HT-29 (cell line): Measurements from ENCODE around the gene NOTUM. TPM values are rescaled to one million over a fixed set of nuclear protein-coding genes. Genes with fewer than 3 reads are reported as not detected.
A peak's percentile ranks its signal among the peaks of the same experiment; 100 is the strongest.

Experiments
- DNase-seq: peaks from one replicate; pipeline ENCODE4 v3.0.0-alpha.2; 2015; ENCODE audit warnings: low spot score
- total RNA-seq: library from RNA; depleted of rRNA; stranded (reverse); fragments of >200 nt; shearing (Covaris generic); gene quantifications from 2 replicates; pipeline ENCODE4 v1.2.3, GENCODE V29; 2014

The NOTUM gene
- total RNA-seq, 1 experiment from 2014 or later, result 2.0 TPM

DNA sequence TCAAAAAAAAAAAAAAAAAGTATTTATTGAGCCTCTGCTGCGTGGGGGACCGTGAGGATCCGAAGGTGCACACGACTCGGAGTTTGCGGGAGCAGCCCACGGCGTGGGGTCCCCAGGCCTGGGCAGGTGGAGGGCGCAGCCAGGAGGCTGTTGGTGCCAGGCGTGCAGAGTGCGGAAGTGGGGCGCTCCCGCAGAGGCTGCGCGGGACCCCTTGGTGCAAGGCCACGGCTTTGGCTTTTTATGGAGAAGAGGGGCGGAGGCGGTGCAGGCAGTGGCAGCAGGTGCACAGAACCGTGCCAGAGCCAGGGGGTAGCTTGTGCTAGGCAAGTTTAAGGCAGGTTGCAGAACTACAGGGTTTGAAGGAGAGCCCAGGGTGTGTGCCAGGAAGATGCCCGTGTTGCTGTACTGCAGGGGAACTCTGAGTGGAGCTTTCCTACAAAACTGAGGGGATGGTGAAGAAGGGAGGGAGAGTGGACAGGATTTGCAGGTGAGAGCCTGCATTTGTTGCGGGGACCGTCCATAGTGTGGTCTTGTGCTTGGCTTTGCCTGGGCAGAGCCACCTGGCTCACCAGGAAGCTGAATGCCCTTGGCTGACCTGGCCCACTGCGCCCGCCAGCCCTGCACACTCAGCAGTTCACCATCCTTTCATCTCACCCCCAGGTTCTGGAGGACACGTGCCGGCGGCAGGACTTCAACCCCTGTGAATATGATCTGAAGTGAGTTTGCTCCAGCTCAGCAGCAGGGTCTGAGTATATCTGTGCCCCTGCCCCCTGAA, 17.7 kb upstream of the NOTUM start:
- DNase-seq, result no peak

DNA sequence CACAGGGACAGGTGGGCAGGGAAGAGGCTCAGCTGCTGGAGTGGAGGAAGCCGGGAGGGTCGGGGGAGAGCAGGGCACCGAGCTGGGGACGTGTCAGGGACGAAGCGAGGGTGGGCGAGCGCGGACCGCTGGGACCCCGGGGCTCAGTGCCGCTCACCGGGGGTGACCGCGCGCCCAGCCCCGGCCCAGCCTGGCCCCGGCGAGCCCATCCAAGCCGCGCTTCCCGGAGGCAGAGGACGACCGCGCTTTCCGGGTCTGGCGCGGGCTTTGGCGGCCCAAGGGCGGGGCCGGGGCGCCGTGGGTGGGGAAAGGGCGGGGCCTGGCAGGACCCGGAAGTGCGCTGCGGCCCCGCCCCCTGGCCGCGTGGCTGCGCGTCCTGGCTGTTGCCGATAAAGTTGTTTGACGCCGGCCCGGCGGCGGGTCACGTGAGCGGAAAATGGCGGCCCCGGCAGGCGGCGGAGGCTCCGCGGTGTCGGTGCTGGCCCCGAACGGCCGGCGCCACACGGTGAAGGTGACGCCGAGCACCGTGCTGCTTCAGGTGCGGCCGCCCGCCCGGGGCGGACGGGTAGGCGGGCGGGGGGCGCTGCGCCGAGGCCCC, 16.3 kb upstream of the NOTUM start, which contains the start of gene ASPSCR1:
Gene ASPSCR1 (plus strand): TSS at position 419 of the 598 bp plus-strand sequence. CDS start 18 bp downstream, at position 437.
- peak; percentile 92 for DNase-seq

DNA sequence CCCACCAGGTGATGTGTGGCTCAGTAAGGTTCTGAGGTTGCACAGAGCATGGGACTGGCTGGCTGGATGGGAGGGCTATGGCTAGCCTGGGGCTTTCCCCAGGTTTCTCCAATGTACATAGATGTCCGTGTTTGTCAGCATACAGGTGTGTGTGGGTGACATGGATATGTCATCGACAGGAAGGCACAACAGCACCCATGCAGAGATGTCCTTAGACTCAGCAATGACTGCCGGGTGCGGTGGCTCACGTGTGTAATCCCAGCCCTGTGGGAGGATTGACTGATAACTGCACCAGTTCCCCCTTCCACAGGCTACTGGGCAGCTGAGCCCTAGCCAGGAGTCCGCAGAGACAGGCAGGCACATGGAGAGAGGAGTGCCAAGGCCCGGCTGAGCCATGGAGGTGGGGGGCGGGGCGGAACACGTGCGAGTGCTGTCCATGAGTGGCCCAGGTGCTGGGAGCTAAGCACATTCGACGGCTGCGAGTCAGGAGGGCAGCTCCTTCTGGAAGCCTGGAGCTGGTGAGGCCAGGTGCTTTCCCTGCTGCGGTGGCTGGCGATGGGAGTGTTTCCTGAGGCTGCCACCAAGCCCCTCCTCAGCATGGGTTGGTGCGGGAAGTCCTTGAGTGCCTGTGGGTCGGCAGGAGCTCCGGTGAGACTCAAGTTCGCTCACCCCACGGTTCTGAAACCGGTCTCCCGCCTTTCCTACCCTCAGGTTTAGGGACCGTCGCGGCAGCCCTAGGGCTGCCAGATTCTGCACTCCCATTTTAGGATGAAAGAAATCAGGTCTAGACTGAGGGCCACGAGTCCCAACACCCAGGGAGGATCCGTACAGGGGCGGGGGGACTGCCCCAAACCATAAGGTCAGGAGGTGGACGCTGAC, 15.6 kb upstream of the NOTUM start:
- peak; percentile 52 for DNase-seq

- no peak for DNase-seq
These were observed 12.4 kb upstream of the NOTUM start for GRCh38 chr17:81973432-81973831.

DNA sequence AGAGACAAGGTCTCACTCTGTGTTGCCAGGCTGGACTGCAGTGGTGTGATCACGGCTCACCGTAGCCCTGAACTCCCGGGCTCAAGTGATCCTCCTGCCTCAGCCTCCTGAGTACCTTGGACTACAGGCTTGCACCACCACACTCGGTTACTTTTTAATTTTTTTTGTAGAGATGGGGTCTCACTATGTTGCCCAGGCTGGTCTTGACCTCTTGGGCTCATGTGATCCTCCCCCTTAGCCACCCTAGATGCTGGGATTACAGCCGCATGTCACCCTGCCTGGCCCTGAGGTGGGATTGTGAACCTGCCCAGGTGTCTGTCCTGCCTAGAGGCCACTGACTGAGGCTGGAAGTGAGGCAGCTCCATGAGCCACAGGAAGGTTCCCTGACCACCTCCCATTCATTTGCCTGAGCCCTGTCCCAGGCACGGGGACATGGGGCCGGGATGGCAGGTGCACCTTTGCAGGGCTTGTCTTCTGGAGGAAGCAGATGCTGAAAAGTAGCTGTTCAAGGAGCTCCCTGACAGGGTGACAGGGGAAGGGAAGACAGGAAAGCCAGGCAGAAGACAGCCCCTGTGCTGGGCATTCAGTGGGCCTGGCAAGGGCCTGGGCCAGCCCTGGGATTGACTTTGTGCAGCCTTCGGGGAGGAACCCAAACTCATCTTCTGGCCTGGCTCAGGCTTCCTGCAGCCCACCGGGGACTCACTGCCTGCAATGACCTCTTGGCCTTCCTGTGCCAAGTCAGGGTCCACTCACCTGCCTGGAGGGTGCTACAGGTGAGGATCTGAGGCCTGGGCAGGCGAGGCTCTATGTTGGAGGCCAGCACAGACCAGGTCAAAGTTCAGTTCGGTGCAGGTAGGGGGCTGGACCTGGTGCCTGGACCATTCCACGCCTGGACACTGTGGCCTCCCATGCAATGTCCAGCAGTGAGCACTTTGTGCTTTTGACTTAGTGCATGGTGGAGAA, 8.1 kb upstream of the NOTUM start:
- no peak for DNase-seq

GRCh38 chr17:81968396-81968745, 7.4 kb upstream of the NOTUM start:
- DNase-seq, result no peak

- peak; percentile 82 for DNase-seq
These were observed 6.8 kb upstream of the NOTUM start for GRCh38 chr17:81967533-81968395.

- DNase-seq, result no peak
These were observed 6.2 kb upstream of the NOTUM start for GRCh38 chr17:81967244-81967532.

DNA sequence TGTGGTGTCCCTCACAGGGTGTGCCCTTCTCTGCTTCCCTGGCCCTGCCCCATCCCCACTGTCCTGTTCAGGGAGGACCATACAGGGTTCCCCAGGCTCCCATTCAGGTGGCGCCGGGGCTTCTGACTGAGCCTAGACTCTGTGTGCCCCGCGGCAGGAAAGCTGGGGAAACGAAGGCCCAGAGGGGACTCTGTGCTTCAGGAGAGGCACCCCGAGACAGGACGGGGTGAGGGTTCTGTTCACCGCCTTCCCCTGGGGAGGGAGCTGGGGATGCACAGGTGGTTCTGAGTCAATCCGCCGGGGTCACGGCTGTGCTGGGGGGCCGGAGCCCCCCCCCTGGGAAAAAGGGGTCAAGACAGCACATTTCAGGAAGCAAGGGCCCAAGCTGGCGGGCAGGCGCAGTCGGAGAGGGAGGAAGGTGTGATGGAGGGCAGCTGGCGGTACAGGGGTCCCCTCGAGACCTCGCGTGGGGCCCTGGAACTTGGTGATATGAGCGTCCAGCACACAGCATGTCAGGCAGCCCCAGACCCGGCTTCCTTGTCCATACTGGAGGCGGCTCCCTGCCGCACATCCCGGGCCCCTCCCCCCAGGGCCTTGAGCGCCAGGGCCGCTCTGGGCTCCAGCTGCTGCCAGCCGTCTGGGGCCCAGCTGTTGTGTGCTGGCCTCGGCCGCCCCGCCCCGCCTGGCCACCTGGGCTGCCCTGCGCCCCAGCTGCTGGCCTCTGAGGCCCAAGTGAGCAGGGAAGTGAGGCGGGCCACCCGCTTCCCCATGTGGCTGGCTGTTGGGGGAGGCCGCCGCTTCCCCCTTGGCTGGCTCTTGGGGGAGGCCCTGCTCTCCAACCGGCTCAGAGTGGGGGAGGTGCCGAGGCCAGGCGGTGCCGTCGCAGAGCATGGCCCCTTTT, 5.6 kb upstream of the NOTUM start:
- DNase-seq, result peak; percentile 49

DNA sequence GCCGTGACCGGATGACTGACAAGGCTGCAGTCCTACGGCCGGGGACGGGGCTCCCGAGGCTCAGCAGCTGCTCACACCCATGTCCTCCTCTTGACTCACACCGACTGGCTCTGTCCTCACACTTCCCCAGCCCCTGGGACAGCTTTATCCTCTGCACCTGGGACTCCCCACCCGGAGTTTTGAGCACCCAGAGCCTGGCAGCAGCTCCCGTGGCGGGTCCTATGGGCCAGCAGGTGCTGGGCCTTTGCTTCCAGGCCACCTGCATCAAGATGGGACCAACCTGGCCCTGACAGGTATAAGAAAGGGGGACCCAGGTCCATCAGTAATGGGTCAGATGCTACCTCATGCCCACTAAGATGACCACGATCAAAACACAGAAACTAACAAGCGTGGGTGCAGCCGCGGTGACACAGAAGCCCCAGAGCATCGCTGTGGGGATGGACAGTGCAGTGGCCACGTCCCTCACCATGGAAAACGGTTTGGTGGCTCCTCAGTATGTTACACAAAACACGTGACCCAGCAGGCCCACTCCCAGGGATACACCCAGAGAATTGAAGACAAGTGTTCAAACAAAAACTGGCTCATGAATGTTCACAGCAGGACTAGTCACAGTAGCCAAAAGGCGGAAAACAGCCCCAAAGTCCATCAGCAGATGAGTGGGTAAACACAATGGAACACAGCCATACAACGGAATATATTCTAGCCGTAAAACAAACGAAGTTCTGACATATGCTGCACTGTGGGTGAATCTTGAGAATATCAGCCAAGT, 3.3 kb upstream of the NOTUM start:
- DNase-seq, result no peak

DNA sequence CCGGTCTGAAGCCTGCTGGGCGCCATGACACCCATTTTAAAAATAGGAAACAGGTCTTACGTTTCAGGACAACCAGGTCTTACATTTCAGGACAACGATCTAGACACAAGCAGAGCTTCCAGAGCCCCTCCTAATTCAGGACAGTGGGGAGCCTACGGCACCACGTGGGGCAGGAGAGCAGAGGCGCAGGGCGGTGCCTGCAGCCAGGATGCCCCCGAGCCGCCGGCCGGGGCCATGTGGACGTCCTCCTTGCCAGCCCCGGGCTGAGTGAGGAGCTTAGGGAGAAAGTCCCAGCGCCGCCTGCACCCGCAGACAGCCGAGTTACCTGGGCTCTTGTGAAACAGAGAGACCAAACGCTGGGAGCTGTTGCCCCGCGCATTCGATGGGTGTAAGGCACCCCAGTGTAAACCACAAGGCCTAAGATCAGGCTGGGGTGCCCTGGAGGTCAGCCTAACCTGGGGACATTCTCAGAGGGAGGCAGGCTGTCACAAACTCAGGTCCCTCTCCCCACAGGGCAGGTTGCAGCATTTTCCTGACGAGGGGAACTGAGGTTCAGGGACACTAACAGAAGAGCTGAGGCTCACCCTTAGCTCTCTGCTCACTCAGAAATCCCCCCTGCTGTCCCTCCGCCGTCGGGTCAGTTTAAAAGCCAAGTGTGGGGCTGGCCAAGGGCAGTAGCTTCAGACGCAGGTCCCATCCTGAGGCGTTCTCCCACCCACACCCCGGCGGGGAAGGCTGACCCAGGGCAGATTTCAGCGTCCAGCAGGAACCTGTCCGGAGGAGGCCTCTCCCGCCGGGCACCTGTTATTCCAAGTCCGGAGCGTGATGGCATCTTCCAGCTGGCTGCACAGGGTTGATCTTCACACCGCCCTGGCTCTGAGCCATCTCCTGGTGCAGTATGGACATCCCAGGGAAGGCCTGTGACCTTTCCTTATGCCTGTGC, 1.8 kb upstream of the NOTUM start:
- DNase-seq, result no peak

DNA sequence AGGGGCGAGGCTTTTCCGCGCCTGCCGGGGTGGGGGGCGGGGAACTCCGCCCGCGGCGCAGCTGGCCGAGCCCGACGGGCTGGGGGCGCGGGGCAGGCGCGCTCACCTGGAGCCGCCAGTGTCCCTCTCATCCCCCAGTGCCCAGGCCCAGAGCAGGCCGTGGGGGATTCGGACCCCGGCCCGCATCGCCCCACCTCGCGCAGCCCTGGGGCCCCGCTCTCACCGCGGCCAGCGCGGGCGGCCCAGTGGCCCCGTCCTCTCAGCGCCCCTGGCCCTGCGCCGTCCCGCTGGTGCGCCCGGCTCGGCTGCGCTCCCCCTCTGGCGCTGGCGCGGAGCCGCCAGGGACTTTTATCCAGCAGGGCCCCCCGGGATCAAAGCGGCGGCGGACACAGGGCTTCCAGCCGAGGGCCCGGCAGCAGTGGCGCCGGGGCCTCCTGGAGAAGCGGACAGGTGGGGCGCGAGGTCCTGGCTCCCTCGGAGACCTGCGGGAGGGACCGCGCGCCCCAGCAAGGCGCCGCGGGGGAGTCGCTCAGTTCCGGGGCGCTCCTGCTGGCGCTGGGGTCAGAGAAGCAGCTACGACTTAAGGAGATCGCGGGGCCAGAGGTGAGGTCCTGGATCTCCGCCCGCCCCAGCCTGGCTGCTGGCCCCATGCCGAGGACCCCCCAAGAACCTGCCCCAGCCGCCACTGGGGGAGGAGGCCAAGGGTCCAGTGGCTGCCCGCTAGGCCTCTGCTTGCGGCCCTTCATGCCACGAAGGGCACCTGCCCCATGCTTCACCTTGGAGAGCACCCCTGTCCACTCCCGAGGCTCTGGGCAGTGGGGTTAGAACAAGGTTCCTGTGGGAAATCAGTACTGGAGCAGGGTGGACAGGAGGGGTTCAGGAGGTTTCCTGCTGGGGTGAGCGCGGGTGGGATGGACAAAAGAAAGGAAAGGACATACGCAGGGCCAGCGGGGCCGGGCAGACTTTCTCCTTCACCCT, 823 bp upstream of the NOTUM start:
- no peak for DNase-seq

- DNase-seq, result no peak
These were observed 643 bp downstream of the NOTUM start for GRCh38 chr17:81960130-81960958.

DNA sequence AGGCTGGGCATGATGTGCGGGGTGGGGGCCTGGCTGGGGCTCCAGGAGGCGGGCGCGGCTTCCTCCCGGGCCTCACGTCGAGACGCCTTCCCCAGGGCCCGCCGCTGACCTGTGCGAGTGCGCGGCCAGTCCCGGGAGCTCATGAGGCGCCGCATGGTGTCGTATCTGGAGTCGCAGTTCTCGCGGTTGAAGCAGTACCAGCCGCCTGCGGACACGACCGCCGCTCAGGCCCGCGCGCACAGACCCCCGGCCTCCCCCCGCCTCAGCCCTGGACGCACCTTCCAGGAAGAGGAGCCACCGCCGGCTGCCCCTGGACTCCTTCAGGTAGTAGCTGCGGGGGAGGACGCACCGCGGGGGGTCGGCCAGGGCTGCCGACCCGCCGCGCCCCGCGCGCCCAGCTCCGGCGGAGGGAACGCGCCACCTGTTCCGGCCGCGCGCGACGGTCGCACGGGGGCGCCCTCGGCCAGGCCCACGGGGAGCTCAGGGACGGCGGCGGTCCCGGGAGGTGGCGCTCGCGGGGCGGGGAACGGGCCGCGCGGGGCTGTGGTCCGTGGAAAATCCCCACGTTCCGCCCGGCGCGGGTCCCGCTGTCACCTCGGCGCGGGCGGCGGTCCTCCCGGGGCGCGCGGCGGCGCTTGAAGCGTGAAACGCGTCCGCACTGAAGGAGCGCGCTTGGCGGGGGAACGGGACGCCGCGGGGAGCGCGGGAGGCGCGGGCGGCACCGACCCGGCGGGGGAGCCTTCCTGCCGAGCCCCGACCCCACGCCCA, 1.4 kb downstream of the NOTUM start:
- DNase-seq, result peak; percentile 50
